ENCODE results near the gene TOPBP1.
"Not testable (repeated sequence)": the region's sequence is repeated elsewhere in the genome, so short reads cannot be mapped to it uniquely, and the experiment has no call there.

The TOPBP1 gene

DNA sequence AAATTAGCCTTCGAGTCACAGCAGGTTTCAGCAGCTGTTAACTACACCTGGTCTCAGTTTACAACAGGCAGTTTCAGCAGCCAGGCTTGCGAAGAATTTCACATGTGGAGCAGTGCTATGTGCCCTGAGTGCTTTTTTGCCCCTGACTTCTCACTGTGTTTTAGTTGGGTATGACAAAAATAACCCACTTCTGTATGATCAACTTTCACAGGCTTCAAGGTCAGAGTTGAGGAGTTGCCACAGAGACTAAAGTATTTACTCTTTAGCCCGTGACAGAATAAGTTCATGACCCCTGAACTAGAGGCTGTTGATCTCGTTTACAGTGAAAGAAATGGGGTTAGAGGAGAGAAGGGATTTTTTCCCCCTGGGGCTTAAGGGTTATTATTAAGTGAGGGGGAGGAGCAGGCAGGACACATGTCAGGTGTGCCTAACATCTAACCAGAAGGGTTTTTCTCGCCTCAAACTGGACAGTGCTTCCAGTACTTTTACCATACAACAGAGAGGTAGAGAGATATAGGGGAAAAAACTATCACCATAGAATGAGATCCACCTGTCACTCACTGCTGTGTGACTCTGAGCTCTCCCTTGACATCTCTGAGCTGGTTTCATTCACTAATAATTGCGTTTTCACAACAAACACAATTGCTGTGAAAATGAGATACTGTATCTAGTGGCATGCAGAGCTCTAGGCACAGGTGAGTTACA is 14.0 kb upstream of the TOPBP1 start:
- no peak for DNase-seq

DNA sequence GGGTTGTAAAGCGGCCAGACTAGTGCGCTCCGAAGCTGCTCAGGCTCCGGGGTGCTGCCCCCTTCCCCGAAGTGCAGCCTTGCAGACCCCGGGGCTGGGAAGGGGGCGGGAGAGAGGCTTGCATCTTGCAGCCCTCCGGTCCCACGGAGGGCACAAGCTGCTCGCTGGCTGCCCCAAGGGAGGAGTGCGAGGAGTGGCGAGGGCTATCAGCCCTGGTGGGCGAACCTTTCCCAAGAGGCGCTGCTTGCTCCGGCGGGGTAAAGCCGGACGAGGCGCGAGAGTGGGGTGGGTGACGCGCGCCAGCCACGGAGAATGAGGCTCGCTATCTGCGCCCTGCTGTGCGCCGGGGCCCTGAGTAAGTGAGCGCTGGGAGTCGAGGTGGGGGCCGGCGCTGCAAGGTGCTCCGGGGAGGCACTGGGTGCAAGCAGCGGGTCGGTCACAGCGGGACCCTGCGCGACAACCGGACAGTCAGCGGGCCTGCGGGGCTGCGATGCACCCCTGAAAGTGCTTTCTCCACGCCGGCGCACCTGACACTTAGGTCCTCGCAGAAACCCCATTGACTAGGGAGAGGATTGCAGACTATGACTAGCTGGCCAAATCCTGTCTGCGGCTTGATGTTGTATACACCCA is 12.7 kb upstream of the TOPBP1 start:
- DNase-seq: peak in 13 of 56 donors; percentile 1 to 40 (median 12)

DNA sequence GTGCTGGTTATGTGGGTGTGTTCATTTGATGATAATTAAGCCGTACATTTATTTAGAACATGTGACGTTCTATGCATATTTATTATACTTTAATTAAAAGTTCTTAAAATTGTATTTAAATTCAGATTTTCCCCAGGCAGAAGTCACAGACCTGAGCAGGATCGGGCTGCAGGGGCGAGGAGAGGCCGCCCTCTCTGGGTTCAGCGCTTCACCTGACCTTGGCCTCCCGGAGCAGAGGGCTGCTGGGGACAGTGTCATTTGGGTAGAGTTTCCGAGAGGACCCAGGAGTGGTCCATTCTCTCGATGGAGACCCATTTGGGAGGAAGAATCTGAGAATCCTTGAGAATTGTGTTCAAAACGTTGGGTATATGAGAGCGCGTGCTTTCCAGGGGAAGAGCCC is 12.0 kb upstream of the TOPBP1 start:
- DNase-seq: no peak

DNA sequence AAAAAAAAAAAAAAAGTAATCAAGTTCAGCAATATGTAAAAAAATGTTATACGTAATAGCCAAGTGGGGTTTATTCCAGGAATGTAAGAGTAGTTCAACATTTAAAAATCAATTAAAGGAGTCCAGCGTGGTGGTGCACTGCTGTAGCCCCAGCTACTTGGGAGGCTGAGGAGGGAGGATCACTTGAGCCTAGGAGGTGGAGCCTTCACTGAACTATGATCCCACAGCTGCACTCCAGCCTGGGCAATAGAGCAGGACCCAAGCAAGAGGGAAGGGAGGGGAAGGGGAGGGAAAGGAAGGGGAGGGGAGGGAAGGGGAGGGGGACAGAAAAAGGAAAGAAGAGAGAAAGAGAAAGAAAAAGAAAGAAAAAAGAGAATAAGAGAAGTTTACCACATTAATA is 10.7 kb upstream of the TOPBP1 start:
- no peak for DNase-seq

DNA sequence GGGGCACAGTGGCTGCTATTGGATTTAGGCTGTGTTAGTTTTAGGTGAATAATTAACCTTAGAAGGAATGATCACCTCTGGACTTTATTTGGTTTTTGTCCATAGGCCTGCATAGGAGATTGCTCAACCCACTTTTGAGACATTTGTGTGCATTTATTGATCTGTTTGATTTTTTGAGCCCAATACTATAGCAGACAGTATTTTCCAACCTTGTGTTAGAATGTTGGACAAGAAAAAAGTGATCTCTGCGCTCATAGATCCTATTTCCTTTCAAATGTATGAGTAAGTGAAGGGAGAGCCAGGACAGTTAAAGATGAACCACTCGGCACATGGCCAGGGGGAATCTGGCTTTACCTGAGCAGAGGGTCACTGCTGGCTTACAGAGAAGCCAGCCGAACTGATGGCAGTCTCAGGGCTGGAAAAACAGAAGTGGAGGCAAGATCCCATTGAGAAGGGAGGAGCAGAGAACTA is 8.8 kb upstream of the TOPBP1 start:
- no peak for DNase-seq

DNA sequence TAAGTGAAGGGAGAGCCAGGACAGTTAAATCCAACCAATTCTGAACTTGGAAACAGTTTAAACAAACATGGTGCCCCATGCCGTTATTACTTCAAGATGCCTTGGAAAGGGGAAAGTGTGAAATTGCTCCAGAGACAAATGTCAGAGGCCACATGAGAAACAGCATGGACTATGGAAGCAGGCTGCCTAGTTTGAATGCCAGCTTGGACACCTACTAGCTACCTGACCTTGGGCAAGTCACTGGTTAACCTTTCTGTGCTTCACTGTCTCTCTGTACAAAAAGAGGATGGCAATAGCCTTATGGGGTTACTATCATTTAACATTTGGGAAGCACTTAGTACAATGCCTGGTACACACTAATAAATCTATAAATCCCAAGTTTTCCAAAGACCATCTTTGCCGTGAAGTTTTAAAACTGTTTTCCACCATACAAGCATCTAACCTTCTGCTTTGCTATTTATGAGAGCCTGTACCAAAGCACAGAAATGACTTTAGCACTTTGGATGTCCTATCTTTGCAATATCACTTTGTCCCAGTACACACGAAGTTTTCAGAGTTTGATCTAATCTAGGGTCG is 8.3 kb upstream of the TOPBP1 start:
- DNase-seq: no peak

DNA sequence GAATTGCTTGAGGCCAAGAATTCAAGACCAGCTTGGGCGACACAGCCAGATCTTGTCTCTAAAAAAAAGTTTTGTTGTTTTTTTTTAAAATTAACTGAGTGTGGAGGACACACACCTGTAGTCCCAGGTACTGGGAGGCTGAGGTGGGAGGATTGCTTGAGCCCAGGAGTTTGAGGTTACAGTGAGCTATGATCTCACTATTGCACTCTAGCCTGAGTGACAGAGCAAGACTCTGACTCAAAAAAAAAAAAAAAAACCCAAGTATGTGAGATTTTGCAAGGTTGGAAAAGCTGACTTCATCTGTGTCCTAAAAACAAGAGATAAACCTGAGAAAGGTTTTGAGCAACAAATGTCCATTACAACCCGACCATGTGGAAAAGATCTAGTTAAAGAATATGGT is 5.4 kb upstream of the TOPBP1 start:
- DNase-seq: no peak

DNA sequence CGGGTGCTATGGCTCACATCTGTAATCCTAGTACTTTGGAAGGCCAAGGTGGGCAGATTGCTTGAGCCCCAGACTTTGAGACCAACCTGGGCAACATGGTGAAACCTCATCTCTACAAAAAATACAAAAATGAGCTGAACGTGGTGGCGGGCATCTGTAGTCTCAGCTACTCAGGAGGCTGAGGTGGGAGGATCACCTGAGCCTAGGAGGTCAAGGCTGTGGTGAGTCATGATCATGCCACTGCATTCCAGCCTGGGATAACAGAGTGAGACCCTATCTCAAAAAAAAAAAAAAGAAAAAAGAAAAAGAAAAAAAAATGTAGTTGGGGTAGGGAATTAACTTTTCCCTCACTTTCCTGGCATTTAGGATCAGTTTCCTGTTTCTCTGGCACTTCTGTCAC is 3.4 kb upstream of the TOPBP1 start:
- not testable (repeated sequence) for DNase-seq

DNA sequence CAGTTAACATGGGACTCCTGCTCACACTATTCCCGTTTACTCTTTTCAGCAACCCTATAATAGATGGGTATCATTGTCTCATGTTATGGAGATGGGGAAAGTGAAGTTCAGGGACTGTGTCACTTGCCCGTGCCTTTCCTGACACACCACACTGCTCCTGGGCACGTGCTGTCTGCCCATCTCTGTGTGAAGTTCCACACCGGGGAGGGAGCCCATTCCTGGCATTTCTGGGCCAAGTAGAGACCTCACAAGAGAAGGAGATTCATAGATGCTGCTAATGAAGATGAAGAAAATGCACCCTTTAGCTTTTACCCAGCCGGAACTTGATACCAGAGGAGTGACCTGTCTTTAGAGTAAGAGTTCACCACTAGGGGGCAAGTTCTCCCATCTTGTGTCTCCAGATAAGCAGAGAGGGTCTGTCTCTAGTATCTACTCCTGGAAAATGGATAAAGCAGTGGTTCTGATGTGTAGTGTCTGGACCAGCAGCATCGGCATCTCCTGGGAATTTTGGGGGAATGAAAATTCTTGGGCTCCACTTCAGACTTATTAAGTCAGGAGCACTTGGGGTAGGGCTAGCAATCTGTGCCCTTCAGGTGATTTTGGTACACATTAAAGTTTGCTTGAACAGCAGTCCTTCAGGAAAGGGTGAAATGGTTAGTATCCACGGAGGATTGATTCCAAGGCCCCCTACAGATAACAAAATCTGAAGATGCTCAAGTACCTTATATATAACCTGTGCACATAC is 2.0 kb upstream of the TOPBP1 start:
- DNase-seq: peak in 22 of 56 donors; percentile 6 to 59 (median 19)

DNA sequence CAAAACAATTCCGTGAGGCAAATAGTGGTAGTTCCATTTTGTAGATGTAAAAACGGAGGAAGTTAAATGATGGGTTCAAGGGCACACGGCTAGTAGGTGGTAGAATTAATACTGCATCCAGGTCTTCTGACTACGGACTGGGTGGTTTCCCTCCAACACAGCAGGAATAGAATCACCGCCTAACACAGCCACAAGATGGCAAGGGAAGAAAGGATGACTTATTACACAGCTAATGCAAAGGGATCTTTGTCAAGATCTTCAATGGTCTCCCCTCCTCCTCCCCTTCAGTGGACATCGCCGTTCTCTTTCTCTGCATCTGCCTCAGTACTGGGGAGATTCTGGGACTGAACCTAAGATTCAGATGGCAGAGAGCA is 524 bp upstream of the TOPBP1 start:
- DNase-seq: peak in 10 of 56 donors; percentile 6 to 56 (median 38)

DNA sequence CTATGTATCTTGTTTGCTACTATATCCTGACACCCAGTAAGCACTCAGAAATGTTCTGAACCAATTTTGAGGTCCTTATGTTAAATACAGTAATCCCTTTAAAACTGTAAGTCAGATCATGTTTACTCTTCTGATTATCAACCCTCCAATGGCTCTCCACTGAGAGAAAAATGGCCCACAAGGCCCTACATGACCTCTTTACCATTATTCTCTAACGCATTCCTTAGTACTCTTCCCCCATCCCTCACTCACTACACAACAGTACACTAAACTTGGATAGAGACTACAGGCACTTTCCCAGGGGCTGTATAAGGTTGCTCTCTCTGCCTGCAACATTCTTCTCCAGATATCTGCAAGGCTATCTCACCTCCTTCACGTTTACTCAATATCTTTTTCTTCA is 1.9 kb downstream of the TOPBP1 start:
- no peak for DNase-seq

DNA sequence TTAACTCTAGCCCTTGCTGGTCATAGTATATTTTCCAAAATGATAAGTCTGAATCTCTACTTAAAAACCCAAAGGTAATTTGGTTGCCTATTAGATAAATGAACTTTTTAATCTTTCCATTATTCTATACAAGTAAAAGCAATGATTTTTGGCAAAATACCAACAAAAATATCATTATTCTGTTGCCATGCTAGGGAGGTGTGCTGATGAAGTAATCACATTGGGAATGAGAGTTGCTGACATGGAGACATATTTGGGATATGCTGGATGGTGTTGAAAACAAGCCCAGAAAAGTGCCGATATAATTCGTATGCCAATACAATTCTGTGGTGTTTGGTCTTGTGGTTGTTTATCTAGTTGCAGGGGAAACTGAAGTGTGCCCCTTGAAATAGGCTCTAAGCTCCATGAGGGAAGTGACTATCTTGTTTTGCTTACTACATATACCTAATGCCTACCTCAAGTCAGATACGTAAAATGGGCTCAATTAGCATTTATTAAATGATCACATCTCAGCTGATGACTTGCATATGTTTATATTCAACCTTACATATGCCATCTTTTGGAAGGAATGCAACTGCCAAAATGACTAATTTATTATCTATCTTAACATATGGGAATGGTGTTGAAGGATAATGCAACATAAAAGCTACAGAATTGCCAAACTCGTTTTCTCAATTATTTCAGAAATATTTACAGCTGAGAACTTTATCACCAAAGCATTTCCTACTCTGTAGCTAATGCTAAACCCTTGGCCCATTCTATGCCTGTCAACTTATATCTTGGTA is 5.8 kb downstream of the TOPBP1 start:
- no peak for DNase-seq

DNA sequence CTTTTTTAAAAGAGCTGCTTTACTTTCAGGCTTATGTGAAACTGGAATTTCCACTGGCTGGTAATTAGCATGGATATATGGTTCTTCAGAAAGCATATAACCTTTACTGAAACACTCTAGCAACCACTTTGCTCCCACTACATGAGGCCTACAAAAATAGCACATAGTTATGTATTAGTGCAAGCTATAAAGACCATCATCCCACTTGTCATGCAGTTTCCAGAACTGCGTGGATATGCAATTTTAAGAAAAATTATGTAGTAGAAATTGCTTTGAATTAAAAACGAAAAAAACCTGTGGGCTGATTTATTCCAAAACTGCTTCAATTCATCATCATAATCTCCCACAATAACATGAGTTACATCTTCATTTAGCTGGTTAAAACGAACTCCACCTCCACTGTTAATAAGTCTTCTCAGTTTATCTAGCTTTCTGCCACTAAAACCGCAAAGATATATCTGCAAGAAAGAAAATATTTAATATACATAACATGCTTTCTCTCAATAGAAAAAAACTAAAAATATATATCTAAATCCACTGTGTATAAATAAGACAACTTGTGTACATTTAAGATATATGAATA is 12.2 kb downstream of the TOPBP1 start:
- peak in 2 of 56 donors; percentile 2 to 5 for DNase-seq

DNA sequence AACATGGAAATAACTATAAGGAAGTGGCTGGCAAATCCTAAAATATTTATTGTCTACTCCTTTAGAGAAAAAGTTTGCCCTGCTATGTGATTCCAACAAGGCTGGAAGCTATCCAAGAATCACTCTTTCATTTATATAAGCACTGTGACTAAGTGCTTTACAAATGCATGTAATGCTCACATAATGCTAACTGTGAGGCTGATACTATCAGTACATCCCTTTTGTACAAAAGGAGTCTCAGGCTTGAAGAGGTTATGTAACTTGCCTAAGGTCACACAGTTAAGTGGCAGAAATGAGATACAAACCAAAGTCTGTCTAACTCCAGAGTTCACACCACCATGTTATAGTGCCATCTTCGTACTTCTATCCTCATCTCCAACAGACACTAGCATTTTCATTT is 17.0 kb downstream of the TOPBP1 start:
- no peak for DNase-seq

DNA sequence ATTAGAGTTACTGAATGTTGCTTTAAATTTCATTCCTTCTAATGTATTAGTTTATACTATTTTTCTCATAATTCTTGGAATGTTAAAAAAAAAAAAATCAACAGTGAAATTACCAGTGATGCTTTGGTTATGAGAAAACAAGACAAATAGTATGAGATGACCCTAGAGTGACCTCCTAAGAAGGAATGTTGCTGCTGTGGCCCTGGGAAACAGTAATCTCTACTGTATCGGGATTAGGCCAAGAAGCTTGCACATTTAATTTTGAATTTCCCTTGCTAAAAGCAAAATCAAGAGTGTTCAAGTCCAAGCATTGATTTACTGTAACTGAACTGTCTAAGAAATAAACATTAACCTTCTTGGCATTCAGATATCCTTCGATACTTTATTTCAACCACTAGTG is 18.1 kb downstream of the TOPBP1 start:
- DNase-seq: no peak

DNA sequence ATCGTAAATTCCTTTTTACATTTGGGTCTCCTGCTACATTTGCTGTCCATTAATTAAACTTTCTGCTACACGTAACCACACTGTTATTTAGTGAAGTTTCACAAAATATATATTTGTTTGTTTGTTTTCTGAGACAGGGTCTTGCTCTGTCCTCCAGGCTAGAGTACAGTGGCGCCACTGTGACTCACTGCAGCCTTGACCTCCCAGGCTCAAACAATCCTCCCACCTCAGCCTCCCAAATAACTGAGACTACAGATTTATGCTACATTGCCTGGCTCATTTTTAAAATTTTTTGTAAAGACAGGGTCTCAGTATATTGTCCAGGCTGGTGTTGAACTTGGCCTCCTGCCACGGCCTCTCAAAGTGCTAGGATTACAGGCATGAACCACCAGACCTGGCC is 20.5 kb downstream of the TOPBP1 start:
- DNase-seq: no peak

DNA sequence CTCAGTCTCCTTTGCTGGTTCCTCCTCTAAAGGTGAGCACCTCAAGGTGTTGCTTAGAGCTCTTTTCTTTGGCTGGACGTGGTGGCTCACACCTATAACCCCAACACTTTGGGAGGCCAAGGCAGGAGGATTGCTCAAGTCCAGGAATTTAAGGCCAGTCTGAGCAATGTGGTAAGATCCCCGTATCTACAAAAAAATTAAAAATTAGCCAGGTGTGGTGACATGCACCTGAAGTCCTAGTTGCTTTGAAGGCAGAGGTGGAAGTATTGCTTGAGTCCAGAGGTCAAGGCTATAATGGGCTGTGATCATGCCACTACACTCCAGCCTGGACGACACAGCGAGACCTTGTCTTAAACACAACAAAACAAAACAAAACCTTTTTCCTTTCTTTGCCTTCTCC is 28.3 kb downstream of the TOPBP1 start:
- DNase-seq: no peak

DNA sequence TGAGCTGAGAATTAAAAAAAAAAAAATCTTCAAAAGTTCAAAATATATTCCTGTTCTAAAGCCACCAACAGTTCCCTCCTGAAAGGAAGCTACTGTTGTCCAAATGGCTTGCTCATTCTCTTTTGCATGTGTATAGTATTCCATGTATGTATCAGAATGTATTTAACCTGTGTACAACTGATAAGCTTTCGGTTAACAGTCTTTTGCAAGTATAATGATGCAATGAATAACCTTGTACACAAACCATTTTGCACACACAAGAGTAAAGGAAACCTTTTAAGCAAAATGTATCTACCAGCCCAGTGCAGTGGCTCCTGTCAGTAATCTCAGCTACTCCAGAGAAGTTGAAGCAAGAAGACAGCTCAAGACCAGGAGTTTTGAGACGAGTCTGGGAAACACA is 32.6 kb downstream of the TOPBP1 start:
- DNase-seq: no peak

DNA sequence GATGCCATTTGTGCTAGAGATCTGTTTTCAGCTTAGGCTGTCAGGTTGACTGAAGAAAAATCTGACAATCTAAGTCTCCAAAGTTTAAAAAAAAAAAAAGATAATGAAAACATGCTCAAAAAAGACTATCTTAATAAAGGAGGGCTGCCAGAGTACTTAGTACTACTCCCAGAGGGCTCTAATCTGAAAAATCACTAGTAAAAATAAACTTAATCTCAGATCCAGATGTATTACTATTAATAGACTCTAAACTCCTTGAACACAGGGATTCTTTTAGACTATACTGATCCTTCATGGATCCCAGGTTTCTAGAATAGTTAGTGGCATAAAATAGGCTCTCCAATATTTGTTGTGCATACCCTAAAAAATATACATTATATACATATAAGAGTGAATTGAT is 34.0 kb downstream of the TOPBP1 start:
- no peak for DNase-seq

DNA sequence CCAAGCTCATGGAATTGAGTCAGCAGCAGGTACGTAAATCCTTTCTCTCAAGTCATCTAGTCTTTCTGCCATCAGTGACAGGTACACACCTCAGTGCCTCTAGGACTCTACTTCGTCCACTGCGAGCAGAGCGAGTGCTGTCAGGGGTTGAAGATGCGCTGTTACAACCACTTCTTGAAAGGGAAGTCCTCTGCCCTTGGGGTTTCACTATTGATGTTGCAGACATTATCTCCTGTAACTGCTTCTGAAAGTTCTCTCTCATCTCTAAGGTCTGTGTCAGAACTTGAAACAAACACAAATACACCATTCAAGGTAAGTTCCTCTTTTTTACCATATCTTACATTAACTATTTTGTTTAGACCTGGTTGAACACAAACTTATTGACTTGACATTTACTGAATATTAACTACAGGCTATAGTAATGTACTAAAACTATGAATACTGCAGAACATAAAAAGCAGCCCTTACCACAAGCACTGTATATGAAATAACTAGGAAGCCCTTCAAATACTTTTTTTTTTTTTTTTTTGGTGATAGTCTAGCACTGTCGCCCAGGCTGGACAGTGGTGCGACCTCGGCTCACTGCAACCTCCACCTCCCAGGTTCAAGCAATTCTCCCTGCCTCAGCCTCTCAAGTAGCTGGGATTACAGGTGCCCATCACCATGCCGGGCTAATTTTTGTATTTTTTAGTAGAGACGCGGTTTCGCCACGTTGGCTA is 41.5 kb downstream of the TOPBP1 start:
- DNase-seq: no peak

Data from nucleus accumbens (tissue), 56 donors.